ENCODE data around the gene PLB1.

Gene PLB1

DNA sequence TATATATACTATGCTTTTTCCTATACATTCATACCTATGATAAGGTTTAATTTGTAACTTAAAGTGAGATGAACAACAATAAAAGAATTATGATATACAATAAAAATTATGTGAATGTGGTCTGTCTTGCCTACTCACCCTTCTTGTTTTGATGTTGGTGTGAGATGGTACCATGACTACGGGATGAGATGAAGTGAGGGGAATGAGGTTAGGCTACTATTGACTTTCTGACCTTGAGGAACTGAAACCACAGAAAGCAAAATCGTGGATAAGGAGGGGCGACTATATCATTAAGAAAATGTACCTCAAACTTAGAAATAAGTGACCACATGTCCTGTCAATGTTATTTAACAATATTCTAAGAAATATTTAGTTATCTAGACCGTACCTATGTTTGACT is 151.8 kb downstream of the PLB1 start:
- FAIRE-seq (no peak), DNase-seq (ENCODE audit: insufficient read length, low spot score) (no peak)
- TF ChIP-seq TAF1 (IDR thresholded peaks at IDR 0.05; ENCODE audit: low read depth, low read length) (no peak), SPI1 (IDR thresholded peaks at IDR 0.05; ENCODE audit: low read depth, low read length) (peak; percentile 74)

DNA sequence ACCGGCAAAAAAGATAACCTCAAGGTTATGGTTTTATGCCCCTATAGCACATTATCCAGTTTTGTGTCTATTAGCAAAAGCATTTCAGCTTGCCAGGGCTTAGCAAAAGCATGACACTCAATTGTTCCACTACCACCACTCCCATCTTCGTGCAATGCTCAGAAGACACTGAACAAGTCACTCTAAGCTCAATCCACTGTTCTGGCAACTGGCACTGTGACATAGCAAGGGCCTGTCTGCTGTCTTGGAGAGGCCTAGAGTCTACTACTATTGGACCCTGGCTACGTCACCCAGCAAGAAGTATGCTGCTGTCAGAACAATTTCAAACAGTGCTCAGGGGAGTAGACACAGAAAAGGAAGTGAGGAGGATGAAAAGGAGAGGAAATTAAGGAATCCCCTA is 152.3 kb downstream of the PLB1 start:
- FAIRE-seq, result no peak
- TF ChIP-seq SPI1 (IDR thresholded peaks at IDR 0.05; ENCODE audit: low read depth, low read length) (no peak), POLR2A (IDR thresholded peaks at IDR 0.05; ENCODE audit: low read depth, low read length) (no peak), POU2F2 (IDR thresholded peaks at IDR 0.05; ENCODE audit: low read depth, low read length) (no peak), TAF1 (IDR thresholded peaks at IDR 0.05; ENCODE audit: low read depth, low read length) (no peak), PAX5 (IDR thresholded peaks at IDR 0.05; ENCODE audit: insufficient read depth, low read length, severe bottlenecking) (no peak), POLR2AphosphoS5 (IDR thresholded peaks at IDR 0.05; ENCODE audit: low read depth, low read length) (no peak)
- no peak for DNase-seq (ENCODE audit: insufficient read length, low spot score)

DNA sequence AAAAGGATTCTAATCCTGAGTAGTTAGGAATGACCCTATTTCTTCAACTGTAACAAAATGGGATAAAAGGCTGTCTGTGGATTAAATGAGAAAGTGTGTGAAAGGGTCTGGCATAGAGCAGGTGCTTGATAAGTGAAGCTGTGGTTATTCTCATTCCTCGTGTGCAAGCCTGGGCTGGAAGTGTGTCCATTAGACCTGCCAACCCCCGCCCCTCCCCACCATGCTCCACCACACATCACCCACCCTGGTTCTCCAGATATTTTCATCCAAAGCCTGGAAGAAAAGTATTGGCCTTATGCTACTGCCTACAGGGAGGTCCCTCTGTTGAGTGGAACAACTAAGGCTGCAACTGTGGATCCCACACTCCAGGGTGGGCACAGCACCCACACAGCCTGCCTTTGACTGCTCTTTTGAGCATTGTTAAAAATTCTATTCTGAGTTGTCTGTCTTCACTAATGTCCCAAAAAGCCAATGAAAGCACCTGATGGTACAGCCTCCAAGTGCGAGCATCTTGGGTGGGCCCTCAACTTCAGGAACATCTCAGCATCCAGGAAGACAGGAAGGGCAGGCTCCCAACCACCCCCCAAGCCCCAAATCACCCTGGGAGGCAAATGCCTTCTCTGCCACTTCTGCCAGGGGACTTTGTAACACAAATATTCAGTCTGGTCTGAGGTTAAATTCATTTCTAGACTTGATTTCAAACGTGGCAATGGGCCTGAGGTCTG is 153.0 kb downstream of the PLB1 start:
- FAIRE-seq, result no peak

DNA sequence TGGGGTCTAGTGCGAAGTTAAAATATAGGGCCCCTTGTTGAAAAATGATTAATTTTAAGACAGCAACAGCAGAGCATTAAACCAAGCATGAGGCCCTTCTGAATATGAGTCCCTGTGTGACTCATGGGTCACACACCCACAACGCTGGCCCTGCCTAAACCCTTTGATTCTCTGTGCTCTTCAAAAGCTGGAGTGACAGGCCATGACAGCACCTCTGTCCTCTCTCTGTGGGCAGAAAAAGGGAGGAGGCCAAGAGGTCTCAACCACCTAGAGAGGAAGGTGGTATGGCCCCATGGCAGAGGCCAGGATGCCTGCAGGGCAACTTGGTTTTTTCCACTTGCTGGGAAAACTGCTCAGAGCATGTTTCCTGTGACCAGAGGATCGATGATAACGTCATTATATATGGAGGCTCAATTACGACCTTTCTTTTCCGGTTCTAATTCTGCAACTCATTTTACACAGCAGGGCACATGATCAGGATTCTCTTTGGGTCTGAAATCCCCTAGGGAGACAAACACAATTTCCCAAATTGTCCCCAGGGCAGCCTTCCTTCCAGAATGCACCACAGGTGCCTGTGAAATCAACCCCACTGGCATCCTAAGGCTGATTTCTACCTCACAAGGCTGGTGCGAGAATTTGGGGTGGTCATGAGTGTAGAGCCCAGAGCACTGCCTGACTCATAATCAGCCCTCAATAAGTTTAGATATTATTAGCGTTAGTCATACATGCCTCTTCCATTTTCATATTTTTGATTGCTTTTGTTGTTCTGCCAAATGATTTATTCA is 153.8 kb downstream of the PLB1 start:
- no peak for FAIRE-seq
- no peak for TF ChIP-seq POLR2A (IDR thresholded peaks at IDR 0.05; ENCODE audit: low read depth, low read length)
- TF ChIP-seq PAX5 (IDR thresholded peaks at IDR 0.05; ENCODE audit: insufficient read depth, low read length, severe bottlenecking), result no peak
- TF ChIP-seq POLR2AphosphoS5 (IDR thresholded peaks at IDR 0.05; ENCODE audit: low read depth, low read length), result no peak
- TF ChIP-seq POU2F2 (IDR thresholded peaks at IDR 0.05; ENCODE audit: low read depth, low read length), result no peak
- no peak for TF ChIP-seq SPI1 (IDR thresholded peaks at IDR 0.05; ENCODE audit: low read depth, low read length)
- TF ChIP-seq TAF1 (IDR thresholded peaks at IDR 0.05; ENCODE audit: low read depth, low read length), result no peak

More for the DNA sequence above, 153.0 kb downstream of the PLB1 start:
- TF ChIP-seq POLR2A (IDR thresholded peaks at IDR 0.05; ENCODE audit: low read depth, low read length) (no peak), POU2F2 (IDR thresholded peaks at IDR 0.05; ENCODE audit: low read depth, low read length) (no peak), TAF1 (IDR thresholded peaks at IDR 0.05; ENCODE audit: low read depth, low read length) (no peak), SPI1 (IDR thresholded peaks at IDR 0.05; ENCODE audit: low read depth, low read length) (no peak), POLR2AphosphoS5 (IDR thresholded peaks at IDR 0.05; ENCODE audit: low read depth, low read length) (no peak), PAX5 (IDR thresholded peaks at IDR 0.05; ENCODE audit: insufficient read depth, low read length, severe bottlenecking) (no peak)
- no peak for DNase-seq (ENCODE audit: insufficient read length, low spot score)

DNA sequence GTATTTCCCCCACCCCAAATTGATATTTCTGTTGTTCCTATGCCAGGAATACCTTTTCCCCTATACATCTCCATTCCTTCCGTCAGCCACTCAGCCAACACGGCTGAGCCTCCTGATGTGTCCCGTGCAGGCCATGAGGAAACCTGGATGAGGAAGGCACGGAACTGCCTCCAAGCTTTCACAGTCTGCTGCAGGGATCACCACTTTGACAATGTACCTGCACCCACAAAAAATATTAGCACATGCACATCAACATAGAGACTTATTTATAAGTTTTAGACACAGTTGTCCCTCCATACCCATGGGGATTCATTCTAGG is 154.4 kb downstream of the PLB1 start:
- no peak for DNase-seq (ENCODE audit: insufficient read length, low spot score)
- no peak for FAIRE-seq
- TF ChIP-seq PAX5 (IDR thresholded peaks at IDR 0.05; ENCODE audit: insufficient read depth, low read length, severe bottlenecking) (no peak), POLR2A (IDR thresholded peaks at IDR 0.05; ENCODE audit: low read depth, low read length) (no peak), POLR2AphosphoS5 (IDR thresholded peaks at IDR 0.05; ENCODE audit: low read depth, low read length) (no peak), SPI1 (IDR thresholded peaks at IDR 0.05; ENCODE audit: low read depth, low read length) (no peak), TAF1 (IDR thresholded peaks at IDR 0.05; ENCODE audit: low read depth, low read length) (no peak), POU2F2 (IDR thresholded peaks at IDR 0.05; ENCODE audit: low read depth, low read length) (no peak)

More for the DNA sequence above, 153.8 kb downstream of the PLB1 start:
- no peak for DNase-seq (ENCODE audit: insufficient read length, low spot score)

DNA sequence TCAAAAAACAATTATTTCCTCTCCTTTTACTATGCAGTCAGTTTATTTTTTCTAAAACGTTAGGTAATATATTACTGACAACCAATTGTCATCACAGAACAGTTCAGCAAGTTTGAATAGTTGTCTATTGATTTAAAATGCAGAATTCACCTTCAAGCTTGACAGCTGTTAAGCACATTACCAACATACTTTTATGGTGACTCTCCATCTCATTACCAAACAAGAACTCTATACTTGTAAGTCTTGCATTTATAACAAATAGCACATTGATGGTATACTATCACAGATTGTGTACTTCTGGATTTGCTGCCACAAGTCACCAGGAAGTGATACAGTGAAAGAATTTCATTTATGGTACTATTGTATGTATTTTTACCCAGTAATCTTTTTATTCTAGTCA is 156.4 kb downstream of the PLB1 start:
- TF ChIP-seq POU2F2 (IDR thresholded peaks at IDR 0.05; ENCODE audit: low read depth, low read length), result no peak
- no peak for TF ChIP-seq POLR2A (IDR thresholded peaks at IDR 0.05; ENCODE audit: low read depth, low read length)
- no peak for TF ChIP-seq TAF1 (IDR thresholded peaks at IDR 0.05; ENCODE audit: low read depth, low read length)
- TF ChIP-seq PAX5 (IDR thresholded peaks at IDR 0.05; ENCODE audit: insufficient read depth, low read length, severe bottlenecking), result no peak
- no peak for TF ChIP-seq SPI1 (IDR thresholded peaks at IDR 0.05; ENCODE audit: low read depth, low read length)
- TF ChIP-seq POLR2AphosphoS5 (IDR thresholded peaks at IDR 0.05; ENCODE audit: low read depth, low read length), result no peak
- DNase-seq (ENCODE audit: insufficient read length, low spot score) (no peak), FAIRE-seq (no peak)

DNA sequence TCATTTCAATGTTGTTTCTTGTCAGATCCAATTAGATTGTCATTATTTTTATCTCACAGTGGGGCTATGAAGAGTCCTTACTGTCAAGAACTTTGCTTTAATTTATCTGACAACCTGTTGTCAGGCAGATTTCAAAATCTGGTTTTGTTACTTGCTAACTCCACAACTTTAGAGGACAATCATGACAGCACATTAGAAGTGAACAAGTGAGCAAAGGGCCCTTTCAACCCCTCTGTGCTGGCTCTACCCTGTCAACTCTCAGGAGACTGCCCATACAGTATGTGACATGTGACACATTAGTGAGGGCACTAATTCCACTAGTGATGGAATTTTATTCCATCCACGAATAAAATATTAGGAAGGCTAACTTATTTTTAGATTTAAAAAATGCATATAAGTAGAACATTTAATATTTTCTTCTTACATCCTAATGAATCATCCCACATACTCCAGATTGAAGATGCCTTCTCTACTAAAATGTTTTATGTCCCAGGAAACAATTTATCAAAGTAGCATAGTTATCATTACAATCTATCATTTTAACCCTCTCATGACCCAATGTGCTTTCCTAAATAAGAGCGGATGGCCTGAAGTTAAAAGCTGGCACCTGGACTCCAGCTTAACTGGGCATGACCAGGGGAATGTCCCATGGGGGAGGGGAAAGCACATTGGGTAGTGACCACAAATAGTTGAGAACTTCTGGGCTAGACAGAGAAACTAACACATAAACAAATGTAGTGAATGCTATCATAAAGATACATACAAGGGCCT is 158.2 kb downstream of the PLB1 start:
- no peak for FAIRE-seq
- DNase-seq (ENCODE audit: insufficient read length, low spot score), result no peak
- TF ChIP-seq PAX5 (IDR thresholded peaks at IDR 0.05; ENCODE audit: insufficient read depth, low read length, severe bottlenecking) (no peak), POLR2AphosphoS5 (IDR thresholded peaks at IDR 0.05; ENCODE audit: low read depth, low read length) (no peak), POLR2A (IDR thresholded peaks at IDR 0.05; ENCODE audit: low read depth, low read length) (no peak), SPI1 (IDR thresholded peaks at IDR 0.05; ENCODE audit: low read depth, low read length) (no peak), POU2F2 (IDR thresholded peaks at IDR 0.05; ENCODE audit: low read depth, low read length) (no peak), TAF1 (IDR thresholded peaks at IDR 0.05; ENCODE audit: low read depth, low read length) (no peak)

DNA sequence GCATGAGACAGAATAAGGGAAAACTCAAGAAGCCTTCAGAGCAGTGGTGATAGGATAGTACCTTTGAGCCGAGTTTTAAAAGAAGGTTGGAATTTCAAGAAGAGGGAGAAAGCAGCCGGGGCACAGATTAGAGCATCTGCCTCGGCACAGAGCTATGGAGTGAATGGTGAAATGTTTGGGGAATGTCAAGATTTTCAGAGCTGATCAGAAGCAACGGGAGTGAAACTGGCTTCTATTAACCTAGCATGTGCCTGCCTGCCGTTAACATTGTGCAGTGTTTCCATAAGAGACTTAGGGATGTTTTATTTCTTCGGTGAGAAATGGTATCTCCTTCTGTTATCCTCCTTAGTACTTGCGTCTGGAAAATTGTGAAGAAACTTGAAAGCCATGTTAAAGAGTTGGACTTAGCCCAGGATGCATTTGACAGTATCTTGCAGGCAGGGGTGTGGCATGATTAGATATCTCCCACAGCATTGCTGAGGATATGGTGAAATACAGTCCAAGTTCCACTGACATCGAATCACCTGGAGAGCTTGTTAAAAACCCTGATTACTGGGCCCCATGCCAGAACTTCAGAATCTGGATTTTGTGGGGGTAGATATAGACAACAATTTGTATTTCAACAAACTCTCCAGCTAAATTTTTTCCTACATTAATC is 158.9 kb downstream of the PLB1 start:
- FAIRE-seq, result no peak
- TF ChIP-seq POU2F2 (IDR thresholded peaks at IDR 0.05; ENCODE audit: low read depth, low read length) (no peak), SPI1 (IDR thresholded peaks at IDR 0.05; ENCODE audit: low read depth, low read length) (no peak), PAX5 (IDR thresholded peaks at IDR 0.05; ENCODE audit: insufficient read depth, low read length, severe bottlenecking) (no peak), POLR2A (IDR thresholded peaks at IDR 0.05; ENCODE audit: low read depth, low read length) (no peak), TAF1 (IDR thresholded peaks at IDR 0.05; ENCODE audit: low read depth, low read length) (no peak)
- DNase-seq (ENCODE audit: insufficient read length, low spot score), result no peak

Measured in GM12891 (cell line).